Osteoblast (primary cell): Measurements from ENCODE around the gene COL1A1. TPM values are rescaled to one million over a fixed set of nuclear protein-coding genes. Genes with fewer than 3 reads are reported as not detected.

ENCODE experiments used
- DNase-seq: peaks from one replicate; pipeline ENCODE4 v3.0.0; 2011; ENCODE audit warnings: low spot score, mixed read lengths; ENCODE audit not compliant: insufficient read length; ENCODE audit errors: missing footprints
- H2AFZ ChIP-seq: 2 replicates; pipeline ENCODE4 v1.6.0; 2011; ENCODE audit warnings: mild to moderate bottlenecking, low read length
- H3K27ac ChIP-seq: 2 replicates; pipeline ENCODE4 v1.5.1; 2011; ENCODE audit warnings: mild to moderate bottlenecking, low read depth, low read length, moderate library complexity
- H3K27me3 ChIP-seq: 2 replicates; pipeline ENCODE4 v1.6.0; 2012; ENCODE audit warnings: mild to moderate bottlenecking, control low read depth, inconsistent platforms, low read length, moderate library complexity; ENCODE audit not compliant: insufficient read depth
- H3K36me3 ChIP-seq: 2 replicates; pipeline ENCODE4 v1.5.1; 2011; ENCODE audit warnings: mild to moderate bottlenecking, low read length, control low read depth, moderate library complexity; ENCODE audit not compliant: insufficient read depth
- H3K4me1 ChIP-seq: 2 replicates; pipeline ENCODE4 v1.5.1; 2011; ENCODE audit warnings: mild to moderate bottlenecking, low read length, control low read depth, moderate library complexity; ENCODE audit not compliant: insufficient read depth
- H3K4me2 ChIP-seq: 2 replicates; pipeline ENCODE4 v1.6.0; 2011; ENCODE audit warnings: mild to moderate bottlenecking, low read length; ENCODE audit not compliant: insufficient read depth
- H3K4me3 ChIP-seq: fragments of 200-600 bp; sonication (generic); 3 replicates; pipeline ENCODE4 v1.5.1; 2012; ENCODE audit warnings: mild to moderate bottlenecking, low read length, inconsistent platforms; ENCODE audit not compliant: insufficient read depth
- H3K79me2 ChIP-seq: 2 replicates; pipeline ENCODE4 v1.6.0; 2012; ENCODE audit warnings: mild to moderate bottlenecking, low read length, control low read depth, inconsistent platforms; ENCODE audit not compliant: insufficient read depth
- H3K9me3 ChIP-seq: 2 replicates; pipeline ENCODE4 v1.5.1; 2011; ENCODE audit warnings: low read depth, low read length, control low read depth
- H4K20me1 ChIP-seq: 2 replicates; pipeline ENCODE4 v1.6.0; 2012; ENCODE audit warnings: mild to moderate bottlenecking, low read length, control low read depth; ENCODE audit not compliant: insufficient read depth
- CTCF ChIP-seq: IDR thresholded peaks from 2 replicates; pipeline ENCODE4 v1.5.1; 2011; ENCODE audit warnings: mild to moderate bottlenecking, low read depth, low read length, moderate library complexity; ENCODE audit errors: extremely low read depth
- total RNA-seq: library from RNA; depleted of rRNA; stranded (reverse); fragments of >200 nt; gene quantifications from 2 replicates; pipeline ENCODE4 v1.2.3, GENCODE V29; 2012

Gene COL1A1
- total RNA-seq, 1 donor: 8,987 TPM

DNA sequence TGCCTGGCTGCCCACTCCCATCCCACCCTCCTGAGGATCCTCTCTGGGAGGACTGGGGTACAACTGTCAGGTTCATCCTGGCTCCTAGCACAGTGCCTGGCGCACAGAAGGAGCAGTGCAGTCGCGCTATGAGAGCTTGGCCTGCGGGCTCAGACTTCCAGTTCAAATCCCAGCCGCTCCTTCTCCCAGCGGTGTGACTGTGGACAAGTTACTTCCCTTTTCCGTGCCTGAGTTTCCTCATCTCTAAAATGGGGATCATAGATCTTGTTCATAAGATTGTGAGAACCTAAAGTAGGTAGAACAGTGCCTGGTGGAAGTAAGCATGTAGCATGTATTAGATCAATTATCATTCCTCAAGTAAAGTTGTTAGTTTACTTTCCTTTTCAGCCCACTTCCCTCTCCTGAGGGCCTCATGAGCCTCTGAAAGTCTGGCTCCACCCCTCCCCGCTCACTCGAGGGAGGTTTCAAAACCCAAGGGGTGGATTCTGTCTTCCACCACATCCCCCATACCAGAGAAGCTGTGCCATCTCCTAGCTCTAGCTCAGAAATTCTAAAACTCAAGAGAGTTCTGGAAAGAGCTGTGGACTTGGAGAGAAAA lies 19.9 kb upstream of the COL1A1 start:
- TF ChIP-seq CTCF: no peak
- H3K9me3 ChIP-seq: peaks cover 1% of the 10 kb centered on the region
- H3K4me1 ChIP-seq: peaks cover 64% of the 10 kb centered on the region
- no peak overlapping the region for H2AFZ ChIP-seq
- H3K27me3 ChIP-seq: no peaks in the 10 kb centered on the region
- no peaks in the 10 kb centered on the region for H3K36me3 ChIP-seq
- peak; percentile 52 for DNase-seq
- H3K79me2 ChIP-seq: peaks cover 4% of the 10 kb centered on the region
- H4K20me1 ChIP-seq: no peaks in the 10 kb centered on the region
- peak overlapping the region; percentile 40 for H3K4me3 ChIP-seq
- peak overlapping the region; percentile 100 for H3K27ac ChIP-seq
- H3K4me2 ChIP-seq: peak overlapping the region; percentile 56

DNA sequence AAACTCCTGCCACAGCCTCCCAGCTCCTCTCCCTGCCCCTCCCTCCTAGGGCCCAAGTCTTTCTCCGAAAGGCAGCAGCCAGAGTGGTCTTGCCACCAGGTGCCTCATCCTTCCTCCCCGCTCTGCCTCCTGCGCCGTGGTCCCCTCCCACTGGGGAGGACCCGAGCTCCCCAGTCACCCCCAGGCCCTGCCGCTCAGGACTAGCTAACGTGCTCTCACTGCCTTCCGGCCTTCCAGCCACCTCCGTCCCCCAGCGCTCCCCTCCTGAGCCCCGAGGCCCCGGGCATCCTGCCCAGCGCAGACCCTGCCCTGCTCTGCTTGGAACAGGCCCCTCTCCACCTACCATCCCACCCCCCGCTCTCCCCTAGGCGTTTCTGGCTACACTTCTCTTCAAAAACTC lies 19.4 kb upstream of the COL1A1 start:
- no peaks in the 10 kb centered on the region for H4K20me1 ChIP-seq
- H3K36me3 ChIP-seq: no peaks in the 10 kb centered on the region
- peak overlapping the region; percentile 100 for H3K27ac ChIP-seq
- no peak overlapping the region for H2AFZ ChIP-seq
- peaks cover 69% of the 10 kb centered on the region for H3K4me1 ChIP-seq
- no peaks in the 10 kb centered on the region for H3K27me3 ChIP-seq
- peak overlapping the region; percentile 88 for H3K4me2 ChIP-seq
- DNase-seq: peak; percentile 27
- no peak overlapping the region for H3K4me3 ChIP-seq
- peaks cover 1% of the 10 kb centered on the region for H3K9me3 ChIP-seq
- peaks cover 4% of the 10 kb centered on the region for H3K79me2 ChIP-seq
- no peak for TF ChIP-seq CTCF

DNA sequence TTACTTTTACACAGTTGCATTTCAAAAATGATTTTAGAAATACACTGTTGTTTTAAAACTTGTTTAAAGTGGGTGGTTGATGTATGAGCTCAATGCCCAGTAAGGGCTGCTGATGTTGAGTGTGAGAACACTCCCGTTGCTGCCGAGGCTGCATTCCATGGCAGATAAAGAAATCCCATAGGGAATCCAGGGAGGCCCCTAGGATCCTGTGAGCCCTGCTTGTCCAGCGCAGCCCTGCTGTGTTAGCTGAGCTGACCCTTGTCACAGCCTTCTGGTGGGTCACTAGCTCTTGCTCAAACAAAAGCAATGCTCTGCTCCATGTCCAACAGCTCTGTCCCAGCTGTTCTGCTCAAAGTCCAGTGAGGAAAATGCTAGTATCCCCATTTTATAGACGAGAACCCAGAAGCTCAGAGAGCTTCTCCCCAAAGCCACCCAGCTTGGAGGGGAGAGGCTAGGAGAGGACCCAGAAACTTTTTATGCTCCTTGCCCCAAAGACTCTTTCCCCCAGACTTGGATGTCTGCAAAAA lies 18.6 kb upstream of the COL1A1 start:
- peak overlapping the region; percentile 66 for H3K4me3 ChIP-seq
- peak overlapping the region; percentile 88 for H3K4me2 ChIP-seq
- peaks cover 77% of the 10 kb centered on the region for H3K4me1 ChIP-seq
- no peak for TF ChIP-seq CTCF
- H2AFZ ChIP-seq: no peak overlapping the region
- H3K79me2 ChIP-seq: peaks cover 5% of the 10 kb centered on the region
- DNase-seq: peak; percentile 82
- no peaks in the 10 kb centered on the region for H3K9me3 ChIP-seq
- no peaks in the 10 kb centered on the region for H3K27me3 ChIP-seq
- no peaks in the 10 kb centered on the region for H4K20me1 ChIP-seq
- peak overlapping the region; percentile 100 for H3K27ac ChIP-seq
- H3K36me3 ChIP-seq: no peaks in the 10 kb centered on the region

- Histone ChIP-seq H3K79me2 (peaks cover 5% of the 10 kb centered on the region), H3K4me3 (peak overlapping the region; percentile 66), H4K20me1 (no peaks in the 10 kb centered on the region), H3K4me1 (peaks cover 84% of the 10 kb centered on the region), H3K9me3 (no peaks in the 10 kb centered on the region), H3K27me3 (no peaks in the 10 kb centered on the region), H3K4me2 (peak overlapping the region; percentile 88), H3K36me3 (no peaks in the 10 kb centered on the region), H3K27ac (peak overlapping the region; percentile 100), H2AFZ (no peak overlapping the region)
- peak; percentile 92 for DNase-seq
- TF ChIP-seq CTCF: no peak
Observed at GRCh38 chr17:50219342-50219741, 17.9 kb upstream of the COL1A1 start.
